HT1080 (cell line): ENCODE results near the gene TBX3. TPM values are rescaled to one million over a fixed set of nuclear protein-coding genes. Genes with fewer than 3 reads are reported as not detected.

Experiments
- DNase-seq: peaks from one replicate; pipeline ENCODE4 v3.0.0-alpha.2; 2015; ENCODE audit warnings: low read depth
- total RNA-seq: library from RNA; depleted of rRNA; stranded (reverse); fragments of >200 nt; shearing (Covaris generic); gene quantifications from 2 replicates; pipeline ENCODE4 v1.2.3, GENCODE V29; 2014

TBX3 gene
- total RNA-seq, 1 experiment from 2014 or later: 18.4 TPM

- DNase-seq: no peak
Measured at GRCh38 chr12:114682785-114683708, 928 bp downstream of the TBX3 start.

- no peak for DNase-seq
Measured at GRCh38 chr12:114682106-114682784, 1.7 kb downstream of the TBX3 start.

- peak; percentile 51 for DNase-seq
Measured at GRCh38 chr12:114681116-114681871, 2.7 kb downstream of the TBX3 start.

- no peak for DNase-seq
Measured at GRCh38 chr12:114680604-114681069, 3.3 kb downstream of the TBX3 start.

GRCh38 chr12:114679942-114680341 is 4.0 kb downstream of the TBX3 start:
- no peak for DNase-seq

- DNase-seq: no peak
Measured at GRCh38 chr12:114679452-114679875, 4.5 kb downstream of the TBX3 start.

- DNase-seq: no peak
Measured at GRCh38 chr12:114678718-114679117, 5.3 kb downstream of the TBX3 start.

- no peak for DNase-seq
Measured at GRCh38 chr12:114678028-114678427, 5.9 kb downstream of the TBX3 start.

- no peak for DNase-seq
Measured at GRCh38 chr12:114676142-114676741, 7.7 kb downstream of the TBX3 start.

- DNase-seq: no peak
Measured at GRCh38 chr12:114674251-114675047, 9.5 kb downstream of the TBX3 start.

- DNase-seq: no peak
Measured at GRCh38 chr12:114673901-114674250, 10.1 kb downstream of the TBX3 start.

GRCh38 chr12:114673169-114673833 is 10.7 kb downstream of the TBX3 start:
- DNase-seq: no peak

GRCh38 chr12:114672817-114673168 is 11.2 kb downstream of the TBX3 start:
- no peak for DNase-seq

- DNase-seq: no peak
Measured at GRCh38 chr12:114671443-114672411, 12.2 kb downstream of the TBX3 start.

- DNase-seq: no peak
Measured at GRCh38 chr12:114671066-114671442, 12.9 kb downstream of the TBX3 start.

- no peak for DNase-seq
Measured at GRCh38 chr12:114670291-114670980, 13.5 kb downstream of the TBX3 start.

- no peak for DNase-seq
Measured at GRCh38 chr12:114669401-114670290, 14.3 kb downstream of the TBX3 start.
